ENCODE results near the gene PARD3. TPM values are rescaled to one million over a fixed set of nuclear protein-coding genes. Genes with fewer than 3 reads are reported as not detected.

Gene PARD3
- total RNA-seq, 1 donor from 2014 or later, result 64.5 TPM

DNA sequence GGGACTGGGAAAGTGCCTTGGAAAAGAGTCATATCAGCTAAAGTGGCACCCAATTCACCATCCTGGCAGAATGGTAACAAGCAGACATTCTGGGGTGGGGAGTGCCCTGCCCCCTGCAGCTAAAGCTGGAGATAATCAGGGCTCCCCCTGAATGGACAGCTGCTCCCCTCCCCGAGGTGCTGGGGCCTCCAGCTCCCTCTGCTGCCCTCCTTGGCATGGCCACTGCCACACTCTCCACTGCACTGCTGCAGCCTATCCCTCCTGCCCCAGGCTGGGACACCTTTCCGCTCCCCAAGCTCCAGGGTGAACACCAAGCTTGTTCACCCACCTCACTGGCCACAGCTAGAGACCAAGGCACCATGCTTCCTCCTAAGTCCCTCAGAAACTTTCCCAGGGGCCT lies 9.8 kb upstream of the PARD3 start:
- no peak for ATAC-seq

- ATAC-seq, result peak; percentile 78
Measured at GRCh38 chr10:34821587-34822585, 6.8 kb upstream of the PARD3 start.

GRCh38 chr10:34817586-34817985 lies 2.5 kb upstream of the PARD3 start:
- no peak for ATAC-seq

DNA sequence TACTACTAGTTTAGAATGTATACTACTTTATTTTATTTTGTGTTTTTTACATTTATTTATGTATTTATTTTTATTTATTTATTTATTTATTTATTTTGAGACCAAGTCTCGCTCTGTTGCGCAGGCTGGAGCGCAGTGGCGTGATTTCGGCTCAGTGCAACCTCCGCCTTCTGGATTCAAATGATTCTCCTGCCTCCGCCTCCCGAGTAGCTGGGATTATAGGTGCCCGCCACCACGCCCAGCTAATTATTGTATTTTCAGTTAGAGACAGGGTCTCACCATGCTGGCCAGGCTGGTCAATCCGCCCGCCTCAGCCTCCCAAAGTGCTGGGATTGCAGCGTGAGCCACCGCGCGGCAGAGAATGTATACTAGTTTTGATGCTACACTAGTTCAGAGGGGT lies 2.0 kb upstream of the PARD3 start:
- ATAC-seq, result no peak

DNA sequence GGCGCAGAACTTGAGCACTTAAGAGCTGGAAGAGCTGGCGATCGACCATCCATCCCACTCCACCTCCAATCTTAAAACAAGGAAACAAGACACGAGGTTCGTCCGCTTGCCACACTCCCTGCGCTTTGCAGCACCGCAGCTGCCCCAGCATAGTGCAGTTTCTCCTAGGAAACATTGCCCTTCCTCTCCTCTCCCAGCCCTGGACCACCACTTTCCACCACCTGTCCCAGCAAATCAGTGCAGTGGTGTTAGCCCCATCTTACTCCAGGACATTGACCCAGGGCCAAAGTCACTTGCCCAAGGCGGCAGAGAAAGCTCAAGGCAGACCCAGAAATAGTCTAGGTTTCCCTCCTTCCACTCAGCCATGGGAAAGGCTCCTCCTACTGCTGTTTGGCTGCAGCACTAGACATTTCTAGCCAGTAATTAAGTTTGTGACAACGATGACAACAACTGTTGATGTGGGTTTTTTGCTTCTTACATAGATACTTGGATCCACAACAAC lies 1.5 kb upstream of the PARD3 start:
- peak; percentile 23 for ATAC-seq

- ATAC-seq, result no peak
Measured at GRCh38 chr10:34816085-34816496, 995 bp upstream of the PARD3 start.

DNA sequence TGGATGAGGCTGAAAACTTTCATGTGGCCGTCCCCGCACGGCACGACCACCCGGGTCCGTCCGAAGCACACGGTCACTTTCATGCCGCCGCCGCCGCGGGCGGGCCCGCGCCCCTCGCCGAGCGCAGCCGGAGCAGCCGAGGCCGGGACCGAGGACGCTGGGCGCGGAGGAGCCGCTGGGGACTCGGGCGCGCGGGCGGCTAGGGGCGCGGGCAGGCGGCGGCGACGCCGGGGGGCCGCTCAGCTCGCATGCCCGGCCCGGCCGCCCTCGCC lies 247 bp downstream of the PARD3 start:
- ATAC-seq, result no peak

DNA sequence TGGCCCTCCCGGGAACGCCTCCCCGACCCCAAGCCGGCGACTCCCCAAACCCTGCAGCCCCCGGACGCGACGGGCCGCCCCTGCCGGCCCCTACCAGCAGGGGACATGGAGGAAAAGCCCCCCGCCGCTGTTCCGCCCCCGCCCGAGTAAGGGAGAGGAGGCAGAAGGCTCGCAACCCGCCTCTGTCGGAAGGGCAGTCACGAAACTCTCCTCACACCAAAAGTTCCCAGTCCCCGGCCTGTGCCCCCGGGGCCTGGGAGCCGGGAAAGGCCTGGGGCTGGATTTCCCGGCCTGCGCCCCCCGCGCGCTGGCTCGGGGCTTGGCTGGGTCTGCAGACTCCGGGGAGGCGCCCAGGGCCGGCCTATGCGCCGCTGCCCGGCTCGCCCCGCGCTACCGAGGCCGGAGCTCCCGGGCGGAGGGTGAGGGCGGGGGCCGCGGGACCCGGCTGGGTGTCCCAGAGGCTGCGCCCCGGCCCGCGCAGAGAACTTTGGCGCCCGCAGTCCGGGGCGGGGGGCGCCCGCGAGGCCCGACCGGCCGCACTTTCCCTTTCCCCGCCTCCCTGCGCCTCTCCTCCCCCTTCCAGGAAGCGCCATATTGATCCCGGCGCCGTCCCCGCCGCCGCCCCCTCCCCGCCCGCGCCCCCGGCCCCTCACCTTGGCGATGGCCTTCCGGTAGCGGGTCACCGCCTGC lies 728 bp downstream of the PARD3 start:
- peak; percentile 33 for ATAC-seq

DNA sequence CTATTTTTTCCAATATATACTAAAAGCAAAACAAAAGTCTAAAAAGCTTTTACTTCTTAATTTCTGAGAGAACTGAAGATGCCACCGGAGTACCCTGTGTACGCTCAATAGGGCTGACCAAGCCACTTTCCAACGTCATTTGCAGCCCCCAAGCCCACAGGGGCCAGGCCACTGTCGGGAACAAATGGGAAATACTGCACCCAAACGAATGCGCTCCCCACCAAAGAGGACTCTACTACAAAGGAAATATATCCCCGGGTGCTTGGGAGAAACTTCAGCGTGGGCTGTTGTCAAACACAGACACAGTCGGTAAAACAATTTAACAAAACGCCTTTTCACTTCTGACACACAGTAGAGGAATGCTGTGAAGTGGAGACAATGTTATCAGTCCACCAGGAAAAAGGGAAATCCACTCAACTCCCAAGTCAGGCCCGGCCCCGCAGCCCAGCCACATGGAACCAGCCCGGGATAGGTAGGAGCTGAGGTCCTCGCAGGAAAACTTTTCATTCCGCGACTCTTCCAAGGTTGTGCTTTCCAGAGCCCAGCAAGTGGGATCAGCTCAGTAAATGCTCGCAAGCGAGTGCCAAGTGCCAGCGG lies 1.4 kb downstream of the PARD3 start:
- peak; percentile 11 for ATAC-seq

- no peak for ATAC-seq
Measured at GRCh38 chr10:34812771-34813170, 2.3 kb downstream of the PARD3 start.

DNA sequence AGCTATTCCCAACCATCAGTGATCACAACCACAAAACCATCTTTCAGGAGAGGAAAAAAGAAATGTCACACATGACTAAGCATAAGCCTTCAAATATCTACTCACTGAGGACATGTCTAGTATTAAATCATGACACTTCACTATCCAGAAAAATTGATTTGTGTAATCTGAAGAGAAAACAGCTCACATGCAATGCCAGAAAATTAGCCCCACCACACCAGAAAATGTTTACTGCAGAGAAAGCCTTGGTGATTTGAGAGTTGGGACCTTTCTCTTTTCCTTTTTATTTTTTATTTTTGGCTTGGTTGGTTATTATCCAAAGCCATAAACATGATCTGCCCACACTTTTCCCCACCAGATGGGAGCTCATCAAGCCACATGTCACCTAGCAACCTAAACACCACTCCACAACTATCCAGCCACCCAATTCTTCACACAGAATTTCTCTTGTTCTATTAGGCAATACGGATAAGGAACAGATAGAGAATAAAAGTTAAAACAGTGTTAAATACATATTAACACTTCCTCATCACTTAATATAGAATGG lies 3.1 kb downstream of the PARD3 start:
- ATAC-seq, result no peak

GRCh38 chr10:34811126-34811967 lies 3.7 kb downstream of the PARD3 start:
- ATAC-seq, result no peak

- ATAC-seq, result no peak
Measured at GRCh38 chr10:34809796-34810195, 5.3 kb downstream of the PARD3 start.

GRCh38 chr10:34808801-34809745 lies 6.0 kb downstream of the PARD3 start:
- ATAC-seq, result no peak

GRCh38 chr10:34808336-34808735 lies 6.8 kb downstream of the PARD3 start:
- ATAC-seq, result no peak

GRCh38 chr10:34804306-34804705 lies 10.8 kb downstream of the PARD3 start:
- peak; percentile 79 for ATAC-seq

- no peak for ATAC-seq
Measured at GRCh38 chr10:34802692-34803091, 12.4 kb downstream of the PARD3 start.

- ATAC-seq, result peak; percentile 92
Measured at GRCh38 chr10:34801097-34801733, 13.9 kb downstream of the PARD3 start.

- no peak for ATAC-seq
Measured at GRCh38 chr10:34800624-34801023, 14.5 kb downstream of the PARD3 start.

DNA sequence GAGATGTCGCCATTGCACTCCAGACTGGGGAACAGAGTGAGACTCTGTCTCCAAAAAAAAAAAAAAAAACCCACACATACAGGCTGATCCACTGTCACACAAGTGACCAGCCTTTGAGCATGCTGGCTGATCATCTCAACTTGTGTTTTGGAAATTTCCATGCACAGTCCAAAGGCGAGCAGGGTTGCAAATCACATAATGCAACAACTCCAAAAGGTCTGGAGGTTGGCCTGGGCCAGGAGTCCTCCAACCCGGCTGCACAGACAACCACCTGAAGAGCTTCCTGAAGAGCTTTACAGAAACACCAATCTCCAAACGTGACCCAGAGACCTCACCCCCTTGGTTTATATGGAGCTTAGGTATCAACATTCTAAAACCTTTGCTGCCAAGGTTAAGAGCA lies 16.4 kb downstream of the PARD3 start:
- ATAC-seq, result no peak
